Caco-2 (cell line): ENCODE data around the gene SMNDC1. TPM values are rescaled to one million over a fixed set of nuclear protein-coding genes. Genes with fewer than 3 reads are reported as not detected.

Experiments
- BruUV-seq: library from RNA; stranded (reverse); fragments of 400-500 nt; replicated peaks from 2 replicates; lab custom pipeline; 2021; lab: Mats Ljungman, UMichigan
- CTCF ChIA-PET: fragments of 300-600 bp; sonication (Branson Sonifier 250); formaldehyde crosslinking; loops from one replicate; lab custom pipeline; 2022; ENCODE audit warnings: antibody characterized with exemption; lab: Charles Lee
- POLR2A ChIA-PET: fragments of 300-600 bp; sonication (Branson Sonifier 250); formaldehyde crosslinking; loops from one replicate; lab custom pipeline; 2022; ENCODE audit warnings: antibody characterized with exemption; lab: Charles Lee
- DNase-seq, 2 experiments: peaks; one replicate each; pipeline versions ENCODE4 v3.0.0 to v3.0.0-alpha.2; 2020 to 2022
- H3K27me3 ChIP-seq: replicated peaks from 2 replicates; pipeline ENCODE4 v1.6.0; 2011; ENCODE audit warnings: low read length; ENCODE audit not compliant: control insufficient read depth, insufficient read depth
- H3K36me3 ChIP-seq: 2 replicates; pipeline ENCODE4 v1.5.1; 2011; ENCODE audit warnings: low read length; ENCODE audit not compliant: control insufficient read depth, insufficient read depth
- H3K4me1 ChIP-seq: fragments of 250-450 bp; sonication (Bioruptor Pico); 2 replicates; pipeline ENCODE4 v1.5.1; 2020; ENCODE audit warnings: mild to moderate bottlenecking
- H3K4me3 ChIP-seq: 2 replicates; pipeline ENCODE4 v1.5.1; 2011; ENCODE audit warnings: low read depth, mild to moderate bottlenecking, control low read depth, low read length
- H3K9me3 ChIP-seq: fragments of 250-450 bp; sonication (Bioruptor Pico); 2 replicates; pipeline ENCODE4 v1.5.1; 2020; ENCODE audit warnings: mild to moderate bottlenecking, moderate library complexity
- H3K27ac Mint-ChIP-seq: one replicate; pipeline ENCODE4 v1.8.0; 2022; ENCODE audit warnings: mixed read lengths; ENCODE audit not compliant: unreplicated experiment
- H3K27me3 Mint-ChIP-seq: one replicate; pipeline ENCODE4 v1.8.0; 2022; ENCODE audit warnings: mixed read lengths; ENCODE audit not compliant: insufficient read depth, unreplicated experiment
- H3K36me3 Mint-ChIP-seq: one replicate; pipeline ENCODE4 v1.8.0; 2022; ENCODE audit warnings: mild to moderate bottlenecking, mixed read lengths; ENCODE audit not compliant: insufficient read depth, unreplicated experiment
- H3K4me1 Mint-ChIP-seq: one replicate; pipeline ENCODE4 v1.8.0; 2022; ENCODE audit warnings: low read depth, mixed read lengths; ENCODE audit not compliant: unreplicated experiment
- H3K4me3 Mint-ChIP-seq: one replicate; pipeline ENCODE4 v1.8.0; 2022; ENCODE audit warnings: mild to moderate bottlenecking, moderate library complexity, mixed read lengths; ENCODE audit not compliant: unreplicated experiment
- H3K9me3 Mint-ChIP-seq: one replicate; pipeline ENCODE4 v1.8.0; 2022; ENCODE audit warnings: mixed read lengths; ENCODE audit not compliant: unreplicated experiment
- intact Hi-C: fragments of 100-400 bp; cut with micrococcal nuclease; formaldehyde crosslinking; loops from one replicate; pipeline ENCODE4 v1.10.0; 2022; ENCODE audit not compliant: unreplicated experiment
- total RNA-seq: library from RNA; stranded (reverse); gene quantifications from 2 replicates; pipeline ENCODE4 v1.2.3, GENCODE V29; 2022
- TF ChIP-seq, protein P1 (sequence below), 2 experiments: fragments of 200-600 bp in 1 of 2; IDR thresholded peaks; 1 replicate in 1 of 2; 2 replicates in 1 of 2; pipeline versions ENCODE4 v1.5.1 to v1.8.0; 2011 to 2022; ENCODE audit warnings: antibody characterized with exemption in 1 of 2, control low read depth in 1 of 2, inconsistent platforms in 1 of 2, low read depth in 1 of 2, low read length in 1 of 2, mild to moderate bottlenecking in 1 of 2, moderate library complexity in 1 of 2; ENCODE audit not compliant: insufficient read depth in 1 of 2, severe bottlenecking in 1 of 2, unreplicated experiment in 1 of 2

Gene SMNDC1
- total RNA-seq, 1 experiment from 2014 or later: 52.4 TPM

DNA sequence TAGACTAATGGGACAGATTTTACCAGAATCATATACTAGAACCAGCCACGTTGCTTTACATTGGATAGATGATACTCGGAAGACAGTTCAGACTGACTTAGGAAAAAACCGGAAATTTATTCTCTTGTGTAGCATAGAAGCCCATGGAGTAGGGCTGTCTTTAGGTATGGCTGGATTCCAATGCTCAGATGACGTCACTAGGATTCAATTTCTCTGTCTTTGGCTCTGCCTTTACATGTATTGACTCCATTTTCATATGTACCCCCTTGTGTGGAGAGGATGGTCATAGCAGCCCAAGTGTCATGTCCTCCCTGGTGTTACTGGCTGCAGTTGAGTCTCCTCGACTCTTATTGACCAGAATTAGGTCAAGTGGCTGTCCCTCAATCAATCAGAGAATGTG, 39.2 kb upstream of the SMNDC1 start:
- POLR2A ChIA-PET: no interaction called here
- no TSS peak for BruUV-seq
- Mint-ChIP-seq H3K4me3 (no peak overlapping the region), H3K27me3 (no peaks in the 10 kb centered on the region), H3K9me3 (no peaks in the 10 kb centered on the region), H3K36me3 (no peaks in the 10 kb centered on the region), H3K4me1 (no peaks in the 10 kb centered on the region), H3K27ac (no peak overlapping the region)
- H3K27me3 ChIP-seq: no peaks in the 10 kb centered on the region
- H3K4me1 ChIP-seq: no peaks in the 10 kb centered on the region
- intact Hi-C loops: no loop called here
- TF ChIP-seq, protein P1, sequence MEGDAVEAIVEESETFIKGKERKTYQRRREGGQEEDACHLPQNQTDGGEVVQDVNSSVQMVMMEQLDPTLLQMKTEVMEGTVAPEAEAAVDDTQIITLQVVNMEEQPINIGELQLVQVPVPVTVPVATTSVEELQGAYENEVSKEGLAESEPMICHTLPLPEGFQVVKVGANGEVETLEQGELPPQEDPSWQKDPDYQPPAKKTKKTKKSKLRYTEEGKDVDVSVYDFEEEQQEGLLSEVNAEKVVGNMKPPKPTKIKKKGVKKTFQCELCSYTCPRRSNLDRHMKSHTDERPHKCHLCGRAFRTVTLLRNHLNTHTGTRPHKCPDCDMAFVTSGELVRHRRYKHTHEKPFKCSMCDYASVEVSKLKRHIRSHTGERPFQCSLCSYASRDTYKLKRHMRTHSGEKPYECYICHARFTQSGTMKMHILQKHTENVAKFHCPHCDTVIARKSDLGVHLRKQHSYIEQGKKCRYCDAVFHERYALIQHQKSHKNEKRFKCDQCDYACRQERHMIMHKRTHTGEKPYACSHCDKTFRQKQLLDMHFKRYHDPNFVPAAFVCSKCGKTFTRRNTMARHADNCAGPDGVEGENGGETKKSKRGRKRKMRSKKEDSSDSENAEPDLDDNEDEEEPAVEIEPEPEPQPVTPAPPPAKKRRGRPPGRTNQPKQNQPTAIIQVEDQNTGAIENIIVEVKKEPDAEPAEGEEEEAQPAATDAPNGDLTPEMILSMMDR (IDR thresholded peaks at IDR 0.05; ENCODE audit: insufficient read depth in 1 of 2, low read depth in 1 of 2, low read length in 1 of 2, severe bottlenecking in 1 of 2, unreplicated experiment in 1 of 2): no peak
- no peaks in the 10 kb centered on the region for H3K9me3 ChIP-seq
- no peaks in the 10 kb centered on the region for H3K36me3 ChIP-seq
- no peak for DNase-seq
- CTCF ChIA-PET: no interaction called here
- H3K4me3 ChIP-seq: no peak overlapping the region

- H3K27me3 Mint-ChIP-seq: no peaks in the 10 kb centered on the region
- ChIA-PET CTCF (no interaction called here), POLR2A (no interaction called here)
- Histone ChIP-seq H3K4me1 (no peaks in the 10 kb centered on the region; the same call in 1 of the 2 replicates), H3K27me3 (no peaks in the 10 kb centered on the region), H3K9me3 (no peaks in the 10 kb centered on the region), H3K4me3 (no peak overlapping the region), H3K36me3 (no peaks in the 10 kb centered on the region)
- H3K4me1 Mint-ChIP-seq: no peaks in the 10 kb centered on the region
- H3K4me3 Mint-ChIP-seq: no peak overlapping the region
- no peaks in the 10 kb centered on the region for H3K36me3 Mint-ChIP-seq
- BruUV-seq: no TSS peak
- no peaks in the 10 kb centered on the region for H3K9me3 Mint-ChIP-seq
- intact Hi-C loops: no loop called here
- TF ChIP-seq, protein P1 (IDR thresholded peaks at IDR 0.05; ENCODE audit: insufficient read depth in 1 of 2, low read depth in 1 of 2, low read length in 1 of 2, severe bottlenecking in 1 of 2, unreplicated experiment in 1 of 2): no peak
- H3K27ac Mint-ChIP-seq: no peak overlapping the region
- no peak for DNase-seq
These were observed 36.1 kb upstream of the SMNDC1 start for GRCh38 chr10:110340816-110341215.

DNA sequence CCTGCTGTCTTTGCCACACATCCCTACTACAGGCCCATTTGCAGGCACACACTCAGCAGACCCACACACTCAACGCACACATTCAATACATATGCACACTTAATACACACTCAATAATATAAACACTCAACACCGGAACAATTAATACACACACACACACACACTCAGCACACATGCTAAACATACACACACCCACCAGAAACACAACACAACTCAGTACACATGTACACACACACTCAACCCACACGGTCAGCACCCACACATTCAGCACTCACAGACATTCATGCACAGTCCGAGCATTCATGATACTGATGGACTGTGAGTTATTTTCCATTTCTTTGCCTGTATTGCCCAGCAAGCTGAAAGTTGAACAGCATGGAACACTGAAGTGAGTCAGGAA, 35.4 kb upstream of the SMNDC1 start:
- no peaks in the 10 kb centered on the region for H3K4me1 Mint-ChIP-seq
- H3K4me1 ChIP-seq: no peaks in the 10 kb centered on the region; the same call in 1 of the 2 replicates
- DNase-seq: no peak
- intact Hi-C loops: no loop called here
- no TSS peak for BruUV-seq
- TF ChIP-seq, protein P1 (IDR thresholded peaks at IDR 0.05; ENCODE audit: insufficient read depth in 1 of 2, low read depth in 1 of 2, low read length in 1 of 2, severe bottlenecking in 1 of 2, unreplicated experiment in 1 of 2): no peak
- no peaks in the 10 kb centered on the region for H3K27me3 ChIP-seq
- H3K4me3 Mint-ChIP-seq: no peak overlapping the region
- CTCF ChIA-PET: no interaction called here
- H3K9me3 Mint-ChIP-seq: no peaks in the 10 kb centered on the region
- H3K36me3 Mint-ChIP-seq: no peaks in the 10 kb centered on the region
- POLR2A ChIA-PET: no interaction called here
- H3K27ac Mint-ChIP-seq: no peak overlapping the region
- no peaks in the 10 kb centered on the region for H3K27me3 Mint-ChIP-seq
- H3K9me3 ChIP-seq: no peaks in the 10 kb centered on the region
- H3K36me3 ChIP-seq: no peaks in the 10 kb centered on the region
- no peak overlapping the region for H3K4me3 ChIP-seq
